HepG2 (cell line): ENCODE data around the gene RREB1. TPM values are rescaled to one million over a fixed set of nuclear protein-coding genes. Genes with fewer than 3 reads are reported as not detected.
A peak's percentile ranks its signal among the peaks of the same experiment; 100 is the strongest.

Experiments used
- CBX5 ChIP-seq: sonication (generic); formaldehyde crosslinking; IDR thresholded peaks from 2 replicates; pipeline ENCODE4 v1.4.0; 2020; ENCODE audit warnings: missing genetic modification reagents, borderline replicate concordance
- GMEB2 ChIP-seq: IDR thresholded peaks from 2 replicates; pipeline ENCODE4 v1.6.1; 2016; ENCODE audit warnings: missing biosample characterization, missing genetic modification reagents, low read depth
- HNF4A ChIP-seq: sonication (generic); formaldehyde crosslinking; IDR thresholded peaks from 2 replicates; pipeline ENCODE4 v1.4.0; 2020; ENCODE audit warnings: missing genetic modification reagents
- HNRNPH1 ChIP-seq: fragments of 200-400 bp; formaldehyde crosslinking; optimal IDR thresholded peaks from 2 replicates; pipeline ENCODE3; 2017; ENCODE audit warnings: mild to moderate bottlenecking, low read depth, low read length
- IKZF4 ChIP-seq: sonication (generic); formaldehyde crosslinking; IDR thresholded peaks from 2 replicates; pipeline ENCODE4 v1.5.1; 2020; ENCODE audit warnings: borderline replicate concordance, mild to moderate bottlenecking, low read depth, missing genetic modification reagents; ENCODE audit errors: not compliant biosample characterization
- KMT2B ChIP-seq: IDR thresholded peaks from 2 replicates; pipeline ENCODE4 v1.6.1; 2016; ENCODE audit warnings: missing genetic modification reagents, missing compliant biosample characterization
- MIXL1 ChIP-seq: IDR thresholded peaks from 2 replicates; pipeline ENCODE4 v1.6.1; 2016
- NFIC ChIP-seq: IDR thresholded peaks from 2 replicates; pipeline ENCODE4 v1.6.1; 2012; ENCODE audit warnings: mild to moderate bottlenecking, low read length, inconsistent platforms
- PAXIP1 ChIP-seq: sonication (generic); formaldehyde crosslinking; conservative IDR thresholded peaks from 2 replicates; pipeline ENCODE4 v1.4.0; 2020; ENCODE audit warnings: mild to moderate bottlenecking, missing genetic modification reagents, moderate library complexity
- RFX1 ChIP-seq: fragments of 450-650 bp; IDR thresholded peaks from 2 replicates; pipeline ENCODE4 v1.6.1; 2017
- SAFB2 ChIP-seq: sonication (generic); formaldehyde crosslinking; IDR thresholded peaks from 2 replicates; pipeline ENCODE4 v1.5.1; 2020; ENCODE audit warnings: missing genetic modification reagents, low read depth, mild to moderate bottlenecking, borderline replicate concordance
- SOX13 ChIP-seq, 3 experiments: fragments of 450-650 bp in 1 of 3; sonication (generic) in 1 of 3; formaldehyde crosslinking in 1 of 3; IDR thresholded peaks in 2 of 3; conservative IDR thresholded peaks in 1 of 3; 2 replicates each; pipeline versions ENCODE4 v1.5.0 to v1.6.1; 2016 to 2020; ENCODE audit warnings: antibody characterized with exemption in 1 of 3, mild to moderate bottlenecking in 1 of 3, missing compliant biosample characterization in 1 of 3, missing genetic modification reagents in 1 of 3, moderate library complexity in 1 of 3
- TEF ChIP-seq: sonication (generic); formaldehyde crosslinking; IDR thresholded peaks from 2 replicates; pipeline ENCODE4 v1.5.0; 2020; ENCODE audit warnings: missing genetic modification reagents
- TRIM24 ChIP-seq: sonication (generic); formaldehyde crosslinking; IDR thresholded peaks from 2 replicates; pipeline ENCODE4 v1.8.0; 2022; ENCODE audit warnings: mild to moderate bottlenecking, missing genetic modification reagents
- ZNF276 ChIP-seq: sonication (generic); formaldehyde crosslinking; IDR thresholded peaks from 2 replicates; pipeline ENCODE4 v1.4.0; 2020; ENCODE audit warnings: mild to moderate bottlenecking, low read depth, missing genetic modification reagents
- ZNF550 ChIP-seq: sonication (generic); formaldehyde crosslinking; IDR thresholded peaks from 2 replicates; pipeline ENCODE4 v1.4.0; 2020; ENCODE audit warnings: mild to moderate bottlenecking, missing genetic modification reagents, borderline replicate concordance
- ZNF580 ChIP-seq: IDR thresholded peaks from 2 replicates; pipeline ENCODE4 v1.6.1; 2016; ENCODE audit warnings: low read depth, borderline replicate concordance
- ZSCAN31 ChIP-seq: sonication (generic); formaldehyde crosslinking; IDR thresholded peaks from 2 replicates; pipeline ENCODE4 v1.5.0; 2020; ENCODE audit warnings: low read depth, mild to moderate bottlenecking, missing genetic modification reagents
- polyA plus RNA-seq, 8 experiments: library from polyadenylated mRNA; depleted of rRNA in 3 of 8; stranded (reverse) in 7 of 8; unstranded in 1 of 8; fragments of >200 nt; fragmentation: Illumina TruSeq in 4 of 8; extraction: Trizol in 4 of 8; gene quantifications; 2 replicates each; pipeline versions ENCODE4 v1.2.1 to v1.2.3, GENCODE V29; 2011 to 2016; ENCODE audit warnings: low read depth in 4 of 8, missing spikeins in 1 of 8, mixed read lengths in 1 of 8; ENCODE audit not compliant: insufficient read depth in 1 of 8
- total RNA-seq, 5 experiments: library from RNA; depleted of rRNA; stranded (reverse); fragments of >200 nt; fragmentation: Illumina TruSeq; extraction: Trizol; gene quantifications; 2 replicates each; pipeline ENCODE4 v1.2.3, GENCODE V29; 2016; ENCODE audit warnings: low read depth in 1 of 5

RREB1 gene
- total and polyA plus RNA-seq, 2 of the 13 experiments (the other 11 are each of a cell fraction or from before 2014, with no cell fraction given), result 6.1 to 23.2 TPM

- 0 out of 2 replicates have a peak, but pooled peaks have one; percentile 7 for TF ChIP-seq ZNF276
- TF ChIP-seq RFX1, result no peak
- TF ChIP-seq MIXL1 (CRISPR knock-in tag), result peak; percentile 64; the same call in 1 of the 2 replicates
- TF ChIP-seq GMEB2, result no peak
- no peak for TF ChIP-seq TRIM24 (CRISPR knock-in tag)
- peak; percentile 66; the same call in 1 of the 2 replicates for TF ChIP-seq ZNF580 (CRISPR knock-in tag)
- no peak for TF ChIP-seq HNRNPH1
- no peak for TF ChIP-seq SOX13 (IDR thresholded peaks at IDR 0.05)
- peak in 1 of 2 experiments; percentile 30; a peak in 1 of 4 replicates for TF ChIP-seq SOX13 (CRISPR knock-in tag; conservative IDR thresholded peaks at IDR 0.05 in 1 of 2, IDR thresholded peaks at IDR 0.05 in 1 of 2)
- peak; percentile 44; the same call in 1 of the 2 replicates for TF ChIP-seq KMT2B (CRISPR knock-in tag)
- TF ChIP-seq TEF (CRISPR knock-in tag), result no peak
- peak; percentile 71; the same call in 1 of the 2 replicates for TF ChIP-seq CBX5 (CRISPR knock-in tag)
- peak; percentile 72; the same call in 1 of the 2 replicates for TF ChIP-seq ZSCAN31 (CRISPR knock-in tag)
- peak; percentile 67; the same call in 1 of the 2 replicates for TF ChIP-seq NFIC
- no peak for TF ChIP-seq ZNF550 (CRISPR knock-in tag)
- TF ChIP-seq PAXIP1 (CRISPR knock-in tag), result peak; percentile 94
- TF ChIP-seq SAFB2 (CRISPR knock-in tag), result no peak; the same call in 1 of the 2 replicates
- TF ChIP-seq IKZF4 (CRISPR knock-in tag), result no peak
- peak; percentile 63 for TF ChIP-seq HNF4A (CRISPR knock-in tag)
These were observed 131.3 kb downstream of the RREB1 start (continued) for GRCh38 chr6:7238900-7239589.
